Stimulated activated naive B cell treated with anti-CD40 and anti-IgM and Interleukin-4, amounts not matched to agents 10 μg/mL and 1 μg/mL and 100 μg/mL, for 72 hours (primary cell): ENCODE measurements around the gene ZC3H12A.
A peak's percentile ranks its signal among the peaks of the same experiment; 100 is the strongest.

ENCODE experiments used
- ATAC-seq, 2 donors: fragments of 150-1000 bp; cut with Tn5 transposase; replicated peaks; 2 replicates each; pipeline ENCODE4 v1.10.0; 2021; ENCODE audit warnings: moderate library complexity in 1 of 2
- DNase-seq: peaks from one replicate; pipeline ENCODE4 v3.0.0; 2021
- H3K27ac Mint-ChIP-seq: one replicate; pipeline ENCODE4 v1.8.0; 2022; ENCODE audit warnings: mild to moderate bottlenecking, mixed read lengths
- H3K27me3 Mint-ChIP-seq, 2 donors: one replicate each; pipeline ENCODE4 v1.8.0; 2022; ENCODE audit warnings: mixed read lengths in 2 of 2
- H3K36me3 Mint-ChIP-seq, 2 donors: one replicate each; pipeline ENCODE4 v1.8.0; 2022; ENCODE audit warnings: mixed read lengths in 2 of 2, mild to moderate bottlenecking in 1 of 2
- H3K4me1 Mint-ChIP-seq, 2 donors: one replicate each; pipeline ENCODE4 v1.8.0; 2022; ENCODE audit warnings: mixed read lengths in 2 of 2, mild to moderate bottlenecking in 1 of 2
- H3K4me3 Mint-ChIP-seq, 2 donors: one replicate each; pipeline ENCODE4 v1.8.0; 2022; ENCODE audit warnings: mild to moderate bottlenecking in 2 of 2, mixed read lengths in 2 of 2, moderate library complexity in 1 of 2
- H3K9me3 Mint-ChIP-seq, 2 donors: one replicate each; pipeline ENCODE4 v1.8.0; 2022; ENCODE audit warnings: mixed read lengths in 2 of 2, mild to moderate bottlenecking in 1 of 2

The ZC3H12A gene

GRCh38 chr1:37469386-37469785 lies 5.0 kb upstream of the ZC3H12A start:
- H3K27me3 Mint-ChIP-seq = peaks cover 7 to 17% of the 10 kb centered on the region in 2 donors
- DNase-seq (no peak), ATAC-seq (no peak)
- no peak overlapping the region for H3K27ac Mint-ChIP-seq
- no peaks in the 10 kb centered on the region for H3K36me3 Mint-ChIP-seq
- peaks cover 30 to 34% of the 10 kb centered on the region in 2 donors for H3K4me1 Mint-ChIP-seq
- H3K9me3 Mint-ChIP-seq = no peaks in the 10 kb centered on the region
- H3K4me3 Mint-ChIP-seq = no peak overlapping the region

- Mint-ChIP-seq H3K9me3 (no peaks in the 10 kb centered on the region), H3K4me3 (peak overlapping the region; percentile 10 to 35), H3K4me1 (peaks cover 35 to 47% of the 10 kb centered on the region in 2 donors), H3K27ac (no peak overlapping the region), H3K27me3 (peaks cover 7 to 17% of the 10 kb centered on the region in 2 donors), H3K36me3 (peaks cover 16 to 18% of the 10 kb centered on the region in 2 donors)
- DNase-seq (no peak), ATAC-seq (no peak)
These were observed 2.8 kb upstream of the ZC3H12A start for GRCh38 chr1:37471345-37472231.

- H3K27ac Mint-ChIP-seq = no peak overlapping the region
- peaks cover 7 to 17% of the 10 kb centered on the region in 2 donors for H3K27me3 Mint-ChIP-seq
- DNase-seq (no peak), ATAC-seq (no peak)
- no peaks in the 10 kb centered on the region for H3K9me3 Mint-ChIP-seq
- H3K36me3 Mint-ChIP-seq = peaks cover 23 to 24% of the 10 kb centered on the region in 2 donors
- H3K4me3 Mint-ChIP-seq = peak overlapping the region in 1 of 2 donors; percentile 8
- H3K4me1 Mint-ChIP-seq = peaks cover 38 to 53% of the 10 kb centered on the region in 2 donors
These were observed 2.1 kb upstream of the ZC3H12A start for GRCh38 chr1:37472281-37472680.

- H3K27me3 Mint-ChIP-seq = peaks cover 7 to 17% of the 10 kb centered on the region in 2 donors
- H3K4me3 Mint-ChIP-seq = no peak overlapping the region
- no peak overlapping the region for H3K27ac Mint-ChIP-seq
- no peak for ATAC-seq
- peaks cover 42 to 60% of the 10 kb centered on the region in 2 donors for H3K4me1 Mint-ChIP-seq
- H3K36me3 Mint-ChIP-seq = peaks cover 29 to 31% of the 10 kb centered on the region in 2 donors
- H3K9me3 Mint-ChIP-seq = no peaks in the 10 kb centered on the region
- no peak for DNase-seq
These were observed 1.4 kb upstream of the ZC3H12A start for GRCh38 chr1:37472994-37473393.

GRCh38 chr1:37473431-37474045 lies 842 bp upstream of the ZC3H12A start:
- Mint-ChIP-seq H3K27ac (peak overlapping the region; percentile 63), H3K4me3 (peak overlapping the region; percentile 90 to 96), H3K36me3 (peaks cover 33 to 36% of the 10 kb centered on the region in 2 donors), H3K27me3 (peaks cover 7 to 17% of the 10 kb centered on the region in 2 donors), H3K4me1 (peaks cover 43 to 66% of the 10 kb centered on the region in 2 donors), H3K9me3 (no peaks in the 10 kb centered on the region)
- ATAC-seq (no peak), DNase-seq (no peak)

- DNase-seq (no peak), ATAC-seq (peak; percentile 0 to 5)
- H3K4me3 Mint-ChIP-seq = peak overlapping the region; percentile 90 to 96
- H3K9me3 Mint-ChIP-seq = no peaks in the 10 kb centered on the region
- peaks cover 43 to 49% of the 10 kb centered on the region in 2 donors for H3K36me3 Mint-ChIP-seq
- H3K4me1 Mint-ChIP-seq = peaks cover 45 to 72% of the 10 kb centered on the region in 2 donors
- peaks cover 7 to 12% of the 10 kb centered on the region in 2 donors for H3K27me3 Mint-ChIP-seq
- peak overlapping the region; percentile 97 for H3K27ac Mint-ChIP-seq
These were observed 458 bp downstream of the ZC3H12A start for GRCh38 chr1:37474697-37475379.

GRCh38 chr1:37475380-37476086 lies 1.2 kb downstream of the ZC3H12A start:
- peaks cover 48 to 50% of the 10 kb centered on the region in 2 donors for H3K36me3 Mint-ChIP-seq
- peak overlapping the region; percentile 90 to 96 for H3K4me3 Mint-ChIP-seq
- DNase-seq = no peak
- H3K27ac Mint-ChIP-seq = peak overlapping the region; percentile 97
- H3K9me3 Mint-ChIP-seq = no peaks in the 10 kb centered on the region
- peaks cover 7 to 12% of the 10 kb centered on the region in 2 donors for H3K27me3 Mint-ChIP-seq
- no peak for ATAC-seq
- H3K4me1 Mint-ChIP-seq = peaks cover 46 to 79% of the 10 kb centered on the region in 2 donors

GRCh38 chr1:37476087-37476452 lies 1.7 kb downstream of the ZC3H12A start:
- DNase-seq = no peak
- H3K9me3 Mint-ChIP-seq = no peaks in the 10 kb centered on the region
- peaks cover 51 to 52% of the 10 kb centered on the region in 2 donors for H3K36me3 Mint-ChIP-seq
- H3K4me1 Mint-ChIP-seq = peaks cover 50 to 84% of the 10 kb centered on the region in 2 donors
- H3K27me3 Mint-ChIP-seq = peaks cover 7 to 12% of the 10 kb centered on the region in 2 donors
- ATAC-seq = no peak
- peak overlapping the region; percentile 97 for H3K27ac Mint-ChIP-seq
- peak overlapping the region; percentile 90 to 96 for H3K4me3 Mint-ChIP-seq

GRCh38 chr1:37476460-37477197 lies 2.2 kb downstream of the ZC3H12A start:
- H3K4me1 Mint-ChIP-seq = peaks cover 53 to 86% of the 10 kb centered on the region in 2 donors
- H3K27me3 Mint-ChIP-seq = peaks cover 4 to 9% of the 10 kb centered on the region in 2 donors
- DNase-seq = no peak
- peak in 1 of 2 donors; percentile 0 for ATAC-seq
- H3K36me3 Mint-ChIP-seq = peaks cover 56 to 58% of the 10 kb centered on the region in 2 donors
- H3K27ac Mint-ChIP-seq = peak overlapping the region; percentile 97
- peak overlapping the region; percentile 90 to 96 for H3K4me3 Mint-ChIP-seq
- no peaks in the 10 kb centered on the region for H3K9me3 Mint-ChIP-seq

- ATAC-seq (peak; percentile 58 to 65), DNase-seq (peak; percentile 87)
- Mint-ChIP-seq H3K4me1 (peaks cover 50 to 86% of the 10 kb centered on the region in 2 donors), H3K27ac (peak overlapping the region; percentile 97), H3K27me3 (peaks cover 0 to 2% of the 10 kb centered on the region in 2 donors), H3K4me3 (peak overlapping the region; percentile 90 to 96), H3K9me3 (no peaks in the 10 kb centered on the region), H3K36me3 (peaks cover 63 to 65% of the 10 kb centered on the region in 2 donors)
These were observed 3.0 kb downstream of the ZC3H12A start for GRCh38 chr1:37477198-37477931.

- DNase-seq = no peak
- no peak for ATAC-seq
- Mint-ChIP-seq H3K9me3 (no peaks in the 10 kb centered on the region), H3K27me3 (no peaks in the 10 kb centered on the region), H3K4me1 (peaks cover 44 to 85% of the 10 kb centered on the region in 2 donors), H3K27ac (peak overlapping the region; percentile 97), H3K4me3 (peak overlapping the region; percentile 90 to 96), H3K36me3 (peaks cover 67 to 69% of the 10 kb centered on the region in 2 donors)
These were observed 3.6 kb downstream of the ZC3H12A start for GRCh38 chr1:37477946-37478345.

- H3K4me1 Mint-ChIP-seq = peaks cover 40 to 80% of the 10 kb centered on the region in 2 donors
These were observed 4.1 kb downstream of the ZC3H12A start for GRCh38 chr1:37478451-37478881.

More at GRCh38 chr1:37478451-37478881, 4.1 kb downstream of the ZC3H12A start:
- Mint-ChIP-seq H3K27me3 (no peaks in the 10 kb centered on the region), H3K27ac (peak overlapping the region; percentile 97), H3K36me3 (peaks cover 69 to 72% of the 10 kb centered on the region in 2 donors), H3K9me3 (no peaks in the 10 kb centered on the region), H3K4me3 (peak overlapping the region; percentile 90 to 96)
- ATAC-seq = no peak
- DNase-seq = no peak
